GM21526 (cell line): ENCODE results near the gene NLRP4.

ENCODE experiments used
- ATAC-seq: cut with Tn5 transposase; IDR thresholded peaks from one replicate; pipeline ENCODE4 v1.9.1; 2021; ENCODE audit warnings: moderate library complexity; ENCODE audit not compliant: unreplicated experiment, low FRiP score

Gene NLRP4

GRCh38 chr19:55836340-55836739 lies at the start of gene NLRP4:
Gene NLRP4, plus strand, starts transcription at chr19:55836540. Its CDS starts 15,541 bp downstream, at chr19:55852081.
- ATAC-seq = no peak

- ATAC-seq = no peak
Measured at GRCh38 chr19:55795021-55795420, 41.3 kb upstream of the NLRP4 start.

GRCh38 chr19:55801416-55801815 lies 34.9 kb upstream of the NLRP4 start:
- ATAC-seq = no peak

- ATAC-seq = no peak
Measured at GRCh38 chr19:55802281-55802680, 34.1 kb upstream of the NLRP4 start.

- ATAC-seq = no peak
Measured at GRCh38 chr19:55809381-55810058, 26.8 kb upstream of the NLRP4 start.

GRCh38 chr19:55811340-55811739 lies 25.0 kb upstream of the NLRP4 start:
- no peak for ATAC-seq

GRCh38 chr19:55812449-55812848 lies 23.9 kb upstream of the NLRP4 start:
- no peak for ATAC-seq

GRCh38 chr19:55813906-55814305 lies 22.4 kb upstream of the NLRP4 start:
- ATAC-seq = no peak

GRCh38 chr19:55820037-55820436 lies 16.3 kb upstream of the NLRP4 start:
- ATAC-seq = no peak

GRCh38 chr19:55830656-55831055 lies 5.7 kb upstream of the NLRP4 start:
- no peak for ATAC-seq

GRCh38 chr19:55831846-55832245 lies 4.5 kb upstream of the NLRP4 start, which contains the start of gene NLRP11:
Gene NLRP11, minus strand, starts transcription at chr19:55831999. Its CDS starts 13,825 bp downstream, at chr19:55818174.
- no peak for ATAC-seq

GRCh38 chr19:55832676-55833075 lies 3.7 kb upstream of the NLRP4 start:
- ATAC-seq = no peak

- ATAC-seq = no peak
Measured at GRCh38 chr19:55838251-55838650, 1.9 kb downstream of the NLRP4 start.

- ATAC-seq = no peak
Measured at GRCh38 chr19:55838906-55839305, 2.6 kb downstream of the NLRP4 start.

GRCh38 chr19:55855160-55855559 lies 18.8 kb downstream of the NLRP4 start:
- ATAC-seq = no peak

GRCh38 chr19:55857149-55857548 lies 20.8 kb downstream of the NLRP4 start:
- ATAC-seq = no peak

- no peak for ATAC-seq
Measured at GRCh38 chr19:55857974-55858373, 21.6 kb downstream of the NLRP4 start.

GRCh38 chr19:55858401-55858800 lies 22.1 kb downstream of the NLRP4 start:
- ATAC-seq = no peak

GRCh38 chr19:55858969-55859368 lies 22.6 kb downstream of the NLRP4 start:
- no peak for ATAC-seq

- ATAC-seq = no peak
Measured at GRCh38 chr19:55866521-55866920, 30.2 kb downstream of the NLRP4 start.

GRCh38 chr19:55867101-55867500 lies 30.8 kb downstream of the NLRP4 start:
- no peak for ATAC-seq

- ATAC-seq = no peak
Measured at GRCh38 chr19:55870736-55871135, 34.4 kb downstream of the NLRP4 start.

- ATAC-seq = no peak
Measured at GRCh38 chr19:55877211-55877610, 40.9 kb downstream of the NLRP4 start.
